PC-3 (cell line): ENCODE results near the gene PZP. TPM values are rescaled to one million over a fixed set of nuclear protein-coding genes. Genes with fewer than 3 reads are reported as not detected.
"Not testable (repeated sequence)": the region's sequence is repeated elsewhere in the genome, so short reads cannot be mapped to it uniquely, and the experiment has no call there.

Experiments
- ATAC-seq: fragments of 200-7000 bp; cut with Tn5 transposase; 2 replicates; pipeline ENCODE4 v1.9.1; 2020; ENCODE audit warnings: mild to moderate bottlenecking, moderate library complexity
- BruUV-seq: library from RNA; stranded (reverse); fragments of 400-500 nt; replicated peaks from 2 replicates; lab custom pipeline; 2021; lab: Mats Ljungman, UMichigan
- CTCF ChIA-PET: fragments of 300-600 bp; sonication (Branson Sonifier 250); formaldehyde crosslinking; loops from one replicate; lab custom pipeline; 2022; ENCODE audit warnings: antibody characterized with exemption; lab: Charles Lee
- POLR2A ChIA-PET: fragments of 300-600 bp; sonication (Branson Sonifier 250); formaldehyde crosslinking; loops from one replicate; lab custom pipeline; 2022; ENCODE audit warnings: antibody characterized with exemption; ENCODE audit not compliant: unreplicated experiment; lab: Charles Lee
- DNase-seq: peaks from one replicate; pipeline ENCODE4 v3.0.0-alpha.2; 2015
- H2AFZ ChIP-seq: fragments of 300-600 bp; sonication (generic); 2 replicates; pipeline ENCODE4 v1.6.0; 2016; ENCODE audit warnings: antibody characterized with exemption, low read length
- H3F3A ChIP-seq: fragments of 300-600 bp; sonication (generic); one replicate; pipeline ENCODE4 v1.6.0; 2017; ENCODE audit warnings: antibody characterized with exemption, low read length, control low read depth, mild to moderate bottlenecking; ENCODE audit not compliant: unreplicated experiment
- H3K27ac ChIP-seq: fragments of 300-600 bp; sonication (generic); 2 replicates; pipeline ENCODE4 v1.5.1; 2016; ENCODE audit warnings: mild to moderate bottlenecking, low read length
- H3K27me3 ChIP-seq: fragments of 300-600 bp; sonication (generic); 2 replicates; pipeline ENCODE4 v1.6.1; 2016; ENCODE audit warnings: low read length, mixed read lengths
- H3K36me3 ChIP-seq: fragments of 300-600 bp; sonication (generic); 2 replicates; pipeline ENCODE4 v1.6.1; 2016; ENCODE audit warnings: low read depth, mixed run types, low read length, mixed read lengths
- H3K4me1 ChIP-seq: fragments of 300-600 bp; sonication (generic); 2 replicates; pipeline ENCODE4 v1.5.1; 2016; ENCODE audit warnings: low read length; ENCODE audit not compliant: insufficient read depth
- H3K4me2 ChIP-seq: fragments of 300-600 bp; sonication (generic); 2 replicates; pipeline ENCODE4 v1.6.0; 2016; ENCODE audit warnings: low read length
- H3K4me3 ChIP-seq: fragments of 300-600 bp; sonication (generic); 2 replicates; pipeline ENCODE4 v1.5.1; 2016; ENCODE audit warnings: mild to moderate bottlenecking, low read length, mixed read lengths
- H3K79me2 ChIP-seq: fragments of 300-600 bp; sonication (generic); 2 replicates; pipeline ENCODE4 v1.6.1; 2017; ENCODE audit warnings: low read length, mixed read lengths
- H3K9ac ChIP-seq: fragments of 300-600 bp; sonication (generic); 2 replicates; pipeline ENCODE4 v1.6.0; 2016; ENCODE audit warnings: mild to moderate bottlenecking, low read length
- H3K9me2 ChIP-seq: fragments of 300-600 bp; sonication (generic); replicated peaks from 2 replicates; pipeline ENCODE4 v1.6.1; 2016; ENCODE audit warnings: mixed run types, low read length, mixed read lengths
- H3K9me3 ChIP-seq: fragments of 300-600 bp; sonication (generic); 2 replicates; pipeline ENCODE4 v1.6.1; 2016; ENCODE audit warnings: low read length, mixed read lengths
- H4K20me1 ChIP-seq: fragments of 300-600 bp; sonication (generic); 2 replicates; pipeline ENCODE4 v1.6.1; 2016; ENCODE audit warnings: low read length, mixed read lengths
- CTCF ChIP-seq: fragments of 300-600 bp; sonication (generic); conservative IDR thresholded peaks from 2 replicates; pipeline ENCODE4 v1.5.1; 2017; ENCODE audit warnings: antibody characterized with exemption, low read depth, mild to moderate bottlenecking, low read length
- EZH2 ChIP-seq: fragments of 300-600 bp; sonication (generic); IDR thresholded peaks from one replicate; pipeline ENCODE4 v1.6.1; 2017; ENCODE audit warnings: antibody characterized with exemption, mild to moderate bottlenecking, low read length; ENCODE audit not compliant: unreplicated experiment
- EZH2phosphoT487 ChIP-seq: fragments of 300-600 bp; sonication (generic); IDR thresholded peaks from 2 replicates; pipeline ENCODE4 v1.6.1; 2018; ENCODE audit warnings: mild to moderate bottlenecking, antibody characterized with exemption, low read length, borderline replicate concordance
- intact Hi-C: fragments of 100-400 bp; cut with micrococcal nuclease; formaldehyde crosslinking; loops from 2 replicates; pipeline ENCODE4 v1.9.0; 2023
- total RNA-seq: library from RNA; depleted of rRNA; stranded (reverse); fragments of >200 nt; gene quantifications from 2 replicates; pipeline ENCODE4 v1.2.3, GENCODE V29; 2014

Gene PZP
- total RNA-seq, 1 experiment from 2014 or later, result not detected

GRCh38 chr12:9223830-9224229 is 15.6 kb upstream of the PZP start:
- TF ChIP-seq EZH2 (no peak), EZH2phosphoT487 (no peak), CTCF (no peak)
- Histone ChIP-seq H3K9ac (no peak overlapping the region), H3K9me2 (no peaks in the 10 kb centered on the region), H3K79me2 (no peaks in the 10 kb centered on the region), H3K4me2 (no peak overlapping the region), H3K36me3 (no peaks in the 10 kb centered on the region), H2AFZ (no peak overlapping the region), H3K4me3 (no peak overlapping the region), H3K27ac (no peak overlapping the region), H3K4me1 (no peaks in the 10 kb centered on the region), H3K9me3 (no peaks in the 10 kb centered on the region), H4K20me1 (no peaks in the 10 kb centered on the region), H3K27me3 (peaks cover 22% of the 10 kb centered on the region), H3F3A (no peaks in the 10 kb centered on the region)
- intact Hi-C loops, result no loop called here
- CTCF ChIA-PET, result no interaction called here
- DNase-seq, result no peak
- ATAC-seq, result no peak
- POLR2A ChIA-PET, result no interaction called here
- BruUV-seq, result no TSS peak

- Histone ChIP-seq H3K27me3 (peaks cover 6% of the 10 kb centered on the region; the same call in 1 of the 2 replicates), H3K9me3 (no peaks in the 10 kb centered on the region), H2AFZ (no peak overlapping the region), H3K79me2 (no peaks in the 10 kb centered on the region), H3K9me2 (no peaks in the 10 kb centered on the region), H3K4me1 (no peaks in the 10 kb centered on the region), H3K36me3 (no peaks in the 10 kb centered on the region), H4K20me1 (no peaks in the 10 kb centered on the region), H3K4me3 (no peak overlapping the region), H3K4me2 (no peak overlapping the region), H3K9ac (no peak overlapping the region), H3K27ac (no peak overlapping the region), H3F3A (no peaks in the 10 kb centered on the region)
- CTCF ChIA-PET, result no interaction called here
- ATAC-seq (no peak), DNase-seq (no peak)
- intact Hi-C loops, result no loop called here
- POLR2A ChIA-PET, result no interaction called here
- TF ChIP-seq EZH2, result no peak
- TF ChIP-seq EZH2phosphoT487, result no peak
- no peak for TF ChIP-seq CTCF
- no TSS peak for BruUV-seq
Measured at GRCh38 chr12:9221483-9221882, 13.3 kb upstream of the PZP start.

DNA sequence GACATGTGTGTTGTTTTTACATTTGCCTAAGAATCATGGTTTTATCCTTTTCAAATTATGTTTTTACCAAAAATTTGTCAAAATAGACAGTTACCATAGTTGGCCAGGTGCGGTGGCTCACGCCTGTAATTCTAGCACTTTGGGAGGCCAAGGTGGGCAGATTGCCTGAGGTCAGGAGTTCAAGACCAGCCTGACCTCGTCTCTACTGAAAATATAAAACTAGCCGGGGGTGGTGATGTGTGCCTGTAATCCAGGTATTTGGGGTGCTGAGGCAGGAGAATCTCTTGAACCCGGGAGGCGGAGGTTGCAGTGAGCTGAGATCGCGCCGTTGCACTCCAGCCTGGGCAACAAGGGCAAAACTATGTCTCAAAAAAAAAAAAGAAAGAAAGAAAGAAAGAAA is 12.8 kb upstream of the PZP start:
- H3K27ac ChIP-seq, H3K4me3 ChIP-seq, H4K20me1 ChIP-seq, H3K9ac ChIP-seq, CTCF ChIA-PET, intact Hi-C loops, ATAC-seq, H3K79me2 ChIP-seq, BruUV-seq, H3K9me2 ChIP-seq, H3K36me3 ChIP-seq, H3K9me3 ChIP-seq, H3K4me1 ChIP-seq, POLR2A ChIA-PET, DNase-seq, H3F3A ChIP-seq, H3K4me2 ChIP-seq, H3K27me3 ChIP-seq, H2AFZ ChIP-seq: not testable (repeated sequence)
